ENCODE measurements around the gene ESRRA. TPM values are rescaled to one million over a fixed set of nuclear protein-coding genes. Genes with fewer than 3 reads are reported as not detected.
A peak's percentile ranks its signal among the peaks of the same experiment; 100 is the strongest.
"Not testable (repeated sequence)": the region's sequence is repeated elsewhere in the genome, so short reads cannot be mapped to it uniquely, and the experiment has no call there.

ESRRA gene
- total RNA-seq, 4 donors from 2014 or later: 26.0 to 39.3 (median 28.7) TPM

- 67 to 85% methylated on average over 6 to 13 of the region's 15 CpGs for WGBS, 2 donors
- peak overlapping the region in 3 of 4 donors; percentile 79 to 92 (median 81) for H3K27ac ChIP-seq
Observed at GRCh38 chr11:64306876-64307622, 1.7 kb downstream of the ESRRA start.

GRCh38 chr11:64307795-64308194, 2.5 kb downstream of the ESRRA start:
- not testable (repeated sequence) for H3K36me3 ChIP-seq; H3K4me3 ChIP-seq; H3K9me3 ChIP-seq; H3K27ac ChIP-seq; DNase-seq (ENCODE audit: low spot score in 2 of 2)
- 90 to 96% methylated on average over 5 of the region's 5 CpGs for WGBS, 2 donors
- H3K27me3 ChIP-seq: peaks cover 0 to 12% of the 10 kb centered on the region in 2 donors
- H3K4me1 ChIP-seq: peaks cover 0 to 26% (median 12%) of the 10 kb centered on the region in 4 donors

More at GRCh38 chr11:64306876-64307622, 1.7 kb downstream of the ESRRA start:
- Histone ChIP-seq H3K9me3 (no peaks in the 10 kb centered on the region), H3K4me3 (peak overlapping the region in 3 of 4 donors; percentile 50 to 85 (median 76)), H3K27me3 (peaks cover 0 to 19% of the 10 kb centered on the region in 2 donors), H3K4me1 (peaks cover 0 to 26% (median 12%) of the 10 kb centered on the region in 4 donors), H3K36me3 (peaks cover 0 to 10% (median 0%) of the 10 kb centered on the region in 3 donors)
- no peak for TF ChIP-seq EP300 (IDR thresholded peaks at IDR 0.05)
- no peak for TF ChIP-seq CTCF (IDR thresholded peaks at IDR 0.05)
- TF ChIP-seq POLR2A (IDR thresholded peaks at IDR 0.05): no peak
- no peak for DNase-seq (ENCODE audit: low spot score in 2 of 2)

GRCh38 chr11:64312947-64313346, 7.6 kb downstream of the ESRRA start:
- H3K27ac ChIP-seq: peak overlapping the region in 2 of 4 donors; percentile 50 to 56
- H3K9me3 ChIP-seq: no peaks in the 10 kb centered on the region
- 87 to 89% methylated on average over 10 of the region's 10 CpGs for WGBS, 2 donors
- H3K4me3 ChIP-seq: no peak overlapping the region
- TF ChIP-seq CTCF (IDR thresholded peaks at IDR 0.05): no peak
- no peak for TF ChIP-seq EP300 (IDR thresholded peaks at IDR 0.05)
- TF ChIP-seq POLR2A (IDR thresholded peaks at IDR 0.05): no peak
- peaks cover 0 to 16% (median 6%) of the 10 kb centered on the region in 4 donors for H3K4me1 ChIP-seq
- no peaks in the 10 kb centered on the region for H3K27me3 ChIP-seq
- no peak for DNase-seq (ENCODE audit: low spot score in 2 of 2)
- peaks cover 0 to 35% (median 8%) of the 10 kb centered on the region in 3 donors for H3K36me3 ChIP-seq

GRCh38 chr11:64313491-64314145, 8.3 kb downstream of the ESRRA start:
- peaks cover 0 to 35% (median 8%) of the 10 kb centered on the region in 3 donors for H3K36me3 ChIP-seq
- TF ChIP-seq EP300 (IDR thresholded peaks at IDR 0.05) (no peak), CTCF (IDR thresholded peaks at IDR 0.05) (no peak), POLR2A (IDR thresholded peaks at IDR 0.05) (no peak)
- H3K4me3 ChIP-seq: no peak overlapping the region
- 77 to 80% methylated on average over 18 of the region's 18 CpGs for WGBS, 2 donors
- DNase-seq (ENCODE audit: low spot score in 2 of 2): no peak
- peaks cover 0 to 17% (median 6%) of the 10 kb centered on the region in 4 donors for H3K4me1 ChIP-seq
- H3K27ac ChIP-seq: peak overlapping the region in 3 of 4 donors; percentile 17 to 56 (median 50)
- no peaks in the 10 kb centered on the region for H3K27me3 ChIP-seq
- H3K9me3 ChIP-seq: no peaks in the 10 kb centered on the region

GRCh38 chr11:64314146-64314804, 9.0 kb downstream of the ESRRA start:
- Histone ChIP-seq H3K27me3 (no peaks in the 10 kb centered on the region), H3K4me3 (no peak overlapping the region), H3K36me3 (peaks cover 0 to 32% (median 8%) of the 10 kb centered on the region in 3 donors), H3K27ac (peak overlapping the region in 3 of 4 donors; percentile 17 to 56 (median 50)), H3K4me1 (peaks cover 0 to 24% (median 9%) of the 10 kb centered on the region in 4 donors), H3K9me3 (no peaks in the 10 kb centered on the region)
- 78 to 82% methylated on average over 19 of the region's 19 CpGs for WGBS, 2 donors
- no peak for DNase-seq (ENCODE audit: low spot score in 2 of 2)
- TF ChIP-seq EP300 (IDR thresholded peaks at IDR 0.05): no peak
- no peak for TF ChIP-seq POLR2A (IDR thresholded peaks at IDR 0.05)
- TF ChIP-seq CTCF (IDR thresholded peaks at IDR 0.05): no peak

Data from tibial nerve (tissue), 4 donors.